ENCODE results near the gene STAG2. TPM values are rescaled to one million over a fixed set of nuclear protein-coding genes. Genes with fewer than 3 reads are reported as not detected.

The STAG2 gene
- total RNA-seq, 1 donor from 2014 or later = 85.0 TPM

Other genes with a start within 250 kb of the STAG2 start
- 40.0 and 48.4 TPM in 2 replicates for gene THOC2, start 228.7 kb upstream of the STAG2 start, total RNA-seq
- 31.3 and 45.7 TPM in 2 replicates for gene XIAP, start 101.7 kb upstream of the STAG2 start, total RNA-seq

Data from glomerular endothelial cell (primary cell).